Testis (tissue), 2 donors: ENCODE data around the gene PCCA.

ENCODE experiments used
- POLR2A ChIP-seq: fragments of 450-650 bp; IDR thresholded peaks from one replicate; pipeline ENCODE4 v1.6.1; 2017; ENCODE audit warnings: antibody characterized with exemption, mild to moderate bottlenecking, moderate library complexity
- TF ChIP-seq, protein P1 (sequence below), 3 experiments: fragments of 450-650 bp in 2 of 3; fragments of 200-600 bp in 1 of 3; sonication (generic) in 1 of 3; IDR thresholded peaks; one replicate each; pipeline ENCODE4 v1.5.1; 2016 to 2019; ENCODE audit warnings: antibody characterized with exemption in 3 of 3, mild to moderate bottlenecking in 2 of 3, moderate library complexity in 1 of 3

GRCh38 chr13:100341327-100341726, 252.4 kb downstream of the PCCA start:
- TF ChIP-seq, protein P1, sequence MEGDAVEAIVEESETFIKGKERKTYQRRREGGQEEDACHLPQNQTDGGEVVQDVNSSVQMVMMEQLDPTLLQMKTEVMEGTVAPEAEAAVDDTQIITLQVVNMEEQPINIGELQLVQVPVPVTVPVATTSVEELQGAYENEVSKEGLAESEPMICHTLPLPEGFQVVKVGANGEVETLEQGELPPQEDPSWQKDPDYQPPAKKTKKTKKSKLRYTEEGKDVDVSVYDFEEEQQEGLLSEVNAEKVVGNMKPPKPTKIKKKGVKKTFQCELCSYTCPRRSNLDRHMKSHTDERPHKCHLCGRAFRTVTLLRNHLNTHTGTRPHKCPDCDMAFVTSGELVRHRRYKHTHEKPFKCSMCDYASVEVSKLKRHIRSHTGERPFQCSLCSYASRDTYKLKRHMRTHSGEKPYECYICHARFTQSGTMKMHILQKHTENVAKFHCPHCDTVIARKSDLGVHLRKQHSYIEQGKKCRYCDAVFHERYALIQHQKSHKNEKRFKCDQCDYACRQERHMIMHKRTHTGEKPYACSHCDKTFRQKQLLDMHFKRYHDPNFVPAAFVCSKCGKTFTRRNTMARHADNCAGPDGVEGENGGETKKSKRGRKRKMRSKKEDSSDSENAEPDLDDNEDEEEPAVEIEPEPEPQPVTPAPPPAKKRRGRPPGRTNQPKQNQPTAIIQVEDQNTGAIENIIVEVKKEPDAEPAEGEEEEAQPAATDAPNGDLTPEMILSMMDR (IDR thresholded peaks at IDR 0.05) = no peak
- TF ChIP-seq POLR2A = no peak
